Ovary (tissue), 9 donors: ENCODE data around the gene GHITM. TPM values are rescaled to one million over a fixed set of nuclear protein-coding genes. Genes with fewer than 3 reads are reported as not detected.
"Not testable (repeated sequence)": the region's sequence is repeated elsewhere in the genome, so short reads cannot be mapped to it uniquely, and the experiment has no call there.

Source experiments
- DNase-seq, 5 donors: peaks; one replicate each; pipeline ENCODE4 v3.0.0-alpha.2; 2019 to 2020
- H3K27ac ChIP-seq, 2 donors: fragments of 200-600 bp; one replicate each; pipeline versions ENCODE4 v1.5.1 to v1.8.0; 2019 to 2022
- H3K27me3 ChIP-seq: fragments of 200-600 bp; one replicate; pipeline ENCODE4 v1.8.0; 2022
- H3K36me3 ChIP-seq: fragments of 200-600 bp; sonication (generic); one replicate; pipeline ENCODE4 v1.5.1; 2019
- H3K4me1 ChIP-seq: one replicate; pipeline ENCODE4 v1.8.1; 2013; ENCODE audit warnings: mild to moderate bottlenecking, moderate library complexity; ENCODE audit not compliant: insufficient read depth
- H3K4me3 ChIP-seq: fragments of 200-600 bp; sonication (generic); one replicate; pipeline ENCODE4 v1.5.1; 2017
- H3K9me3 ChIP-seq, 2 donors: fragments of 200-600 bp in 1 of 2; sonication (generic) in 1 of 2; one replicate each; pipeline versions ENCODE4 v1.5.1 to v1.8.1; 2013 to 2019; ENCODE audit warnings: mild to moderate bottlenecking in 1 of 2, moderate library complexity in 1 of 2
- CTCF ChIP-seq, 3 donors: fragments of 450-650 bp in 2 of 3; fragments of 200-600 bp in 1 of 3; IDR thresholded peaks; one replicate each; pipeline versions ENCODE4 v1.5.1 to v1.8.0; 2016 to 2022; ENCODE audit warnings: antibody characterized with exemption in 3 of 3, mild to moderate bottlenecking in 1 of 3
- EP300 ChIP-seq: sonication (generic); formaldehyde crosslinking; IDR thresholded peaks from one replicate; pipeline ENCODE4 v1.6.1; 2017; ENCODE audit warnings: antibody characterized with exemption
- POLR2A ChIP-seq: fragments of 450-650 bp; IDR thresholded peaks from one replicate; pipeline ENCODE4 v1.6.1; 2017; ENCODE audit warnings: antibody characterized with exemption, mild to moderate bottlenecking, moderate library complexity
- WGBS, 3 donors: extraction: QIAGEN DNeasy Blood & Tissue Kit in 1 of 3; methylation state at CpG; one replicate each; pipeline versions ENCODE4 v1.1.5 to v1.1.7; 2013 to 2017; 5-methylcytosine and 5-hydroxymethylcytosine counted together
- intact Hi-C, 4 donors: fragments of 100-400 bp; cut with DNase I; formaldehyde crosslinking; loops; one replicate each; pipeline versions ENCODE4 v1.11.0 to v1.15.1; 2022 to 2023
- polyA plus RNA-seq, 2 donors: library from polyadenylated mRNA; stranded (reverse); fragments of 200-250 nt in 1 of 2; fragments of 350-450 nt in 1 of 2; fragmentation: Illumina TruSeq in 1 of 2; extraction: RNeasy Lipid Tissue Mini Kit (QIAGEN cat#74804) in 1 of 2; gene quantifications; one replicate each; pipeline ENCODE4 v1.2.3, GENCODE V29; 2013 to 2014
- total RNA-seq, 7 donors: library from RNA; depleted of rRNA in 2 of 7; stranded (reverse); fragments of >200 nt in 2 of 7; fragmentation: NEBNext Ultra II Directional in 3 of 7; extraction: Animal tissue kit (Norgen Biotek cat#: 25700) in 3 of 7; gene quantifications; one replicate each; pipeline versions ENCODE4 v1.1.0 to v1.2.4, GENCODE V29; 2016 to 2023
- donor health status: DM: no; HTN: no; CAD: no; lungs with moderate emphysema.
- donor health status: DM: no; HTN: no; CAD: no.
- donor health status: Bipolar disorder and iron deficiency.
- donor health status: DM: yes; HTN: yes; CAD: no.
- donor health status: DM: no; HTN: no; CAD: no.
- donor health status: DM: yes; HTN: yes; CAD: no.

The GHITM gene
- total and polyA plus RNA-seq, 9 donors: 82.5 to 190 (median 100) TPM

- no peak for DNase-seq
- no peaks in the 10 kb centered on the region for H3K36me3 ChIP-seq
- TF ChIP-seq EP300 (no peak), POLR2A (no peak), CTCF (IDR thresholded peaks at IDR 0.05) (no peak)
- no peaks in the 10 kb centered on the region for H3K27me3 ChIP-seq
- no peaks in the 10 kb centered on the region for H3K4me1 ChIP-seq
- no peak overlapping the region for H3K27ac ChIP-seq
- no peak overlapping the region for H3K4me3 ChIP-seq
- intact Hi-C loops: no loop called here
- 71 to 75% (median 73%) methylated on average over 8 of the region's 8 CpGs for WGBS, 3 donors
- H3K9me3 ChIP-seq: no peaks in the 10 kb centered on the region
These were observed 38.3 kb downstream of the GHITM start for GRCh38 chr10:84177541-84178141.

GRCh38 chr10:84178160-84178609 is 38.9 kb downstream of the GHITM start:
- Histone ChIP-seq H3K9me3 (no peaks in the 10 kb centered on the region), H3K36me3 (no peaks in the 10 kb centered on the region), H3K4me1 (no peaks in the 10 kb centered on the region), H3K4me3 (no peak overlapping the region), H3K27me3 (no peaks in the 10 kb centered on the region), H3K27ac (no peak overlapping the region)
- intact Hi-C loops: no loop called here
- TF ChIP-seq POLR2A: no peak
- no peak for TF ChIP-seq CTCF (IDR thresholded peaks at IDR 0.05)
- no peak for TF ChIP-seq EP300
- no peak for DNase-seq
- 92 to 96% (median 94%) methylated on average over 3 of the region's 3 CpGs for WGBS, 3 donors

DNA sequence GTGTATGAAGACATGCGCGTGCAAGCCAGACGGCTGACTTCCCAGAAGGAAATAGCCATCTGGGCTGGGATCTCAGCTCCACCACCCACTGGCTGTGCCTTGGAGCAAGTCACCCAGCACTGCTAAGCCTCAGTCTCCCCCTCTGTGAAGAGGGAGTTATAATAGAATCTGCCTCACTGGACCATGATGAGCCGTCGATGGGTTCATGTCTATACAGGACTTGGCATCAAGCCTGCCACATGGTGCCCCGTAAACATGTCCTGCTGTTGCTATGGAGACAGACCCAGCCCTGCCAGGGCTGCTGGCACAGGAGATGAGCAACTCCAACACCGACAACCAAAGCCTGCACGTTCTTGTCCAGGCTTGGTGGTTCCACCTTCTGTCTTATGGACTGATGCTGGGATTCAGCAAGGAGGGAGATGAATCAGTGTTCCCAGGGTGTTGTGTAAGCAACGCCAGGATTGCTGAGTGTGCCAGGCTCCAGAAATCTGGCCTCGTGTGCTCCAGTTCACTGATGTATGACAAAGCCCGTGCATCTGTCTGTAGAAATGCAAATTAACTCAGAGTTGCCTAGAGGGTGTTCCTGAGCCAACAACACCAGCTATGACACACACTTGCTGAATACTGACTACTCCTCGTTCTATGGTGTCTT is 39.9 kb downstream of the GHITM start:
- Histone ChIP-seq H3K9me3 (no peaks in the 10 kb centered on the region), H3K36me3 (no peaks in the 10 kb centered on the region), H3K27ac (no peak overlapping the region), H3K4me3 (no peak overlapping the region), H3K4me1 (no peaks in the 10 kb centered on the region), H3K27me3 (no peaks in the 10 kb centered on the region)
- no peak for DNase-seq
- 64 to 67% (median 64%) methylated on average over 12 of the region's 12 CpGs for WGBS, 3 donors
- intact Hi-C loops: no loop called here
- TF ChIP-seq CTCF (IDR thresholded peaks at IDR 0.05): no peak
- no peak for TF ChIP-seq EP300
- TF ChIP-seq POLR2A: no peak

- H3K4me3 ChIP-seq, H3K4me1 ChIP-seq, H3K9me3 ChIP-seq, H3K27me3 ChIP-seq, DNase-seq, intact Hi-C loops, H3K27ac ChIP-seq, H3K36me3 ChIP-seq: not testable (repeated sequence)
- 88 to 95% (median 95%) methylated on average over 17 to 20 of the region's 22 CpGs for WGBS, 3 donors
These were observed 41.1 kb downstream of the GHITM start for GRCh38 chr10:84180386-84180785.

DNA sequence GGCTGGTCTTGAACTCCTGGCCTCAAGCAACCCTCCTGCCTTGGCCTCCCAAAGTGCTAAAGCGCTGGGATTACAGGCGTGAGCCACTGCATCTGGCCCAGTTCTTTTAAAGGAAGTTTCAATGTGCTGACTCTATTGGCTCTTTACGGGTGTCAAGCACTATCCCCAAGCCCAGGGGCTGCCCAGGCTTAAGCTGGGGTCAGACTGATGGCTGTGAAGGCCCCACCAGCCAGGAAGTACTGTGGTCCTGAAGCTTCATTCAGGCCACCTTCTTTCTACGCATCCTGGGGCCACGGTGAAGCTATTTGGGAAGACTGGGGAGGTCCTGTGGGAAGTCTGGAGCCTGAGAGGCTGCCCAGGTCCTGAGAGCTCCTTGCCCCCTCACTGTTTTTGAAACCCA is 42.3 kb downstream of the GHITM start:
- TF ChIP-seq POLR2A (no peak), CTCF (IDR thresholded peaks at IDR 0.05) (no peak), EP300 (no peak)
- Histone ChIP-seq H3K36me3 (no peaks in the 10 kb centered on the region), H3K27me3 (no peaks in the 10 kb centered on the region), H3K4me1 (no peaks in the 10 kb centered on the region), H3K4me3 (no peak overlapping the region), H3K27ac (no peak overlapping the region), H3K9me3 (no peaks in the 10 kb centered on the region)
- 85 to 93% (median 92%) methylated on average over 5 of the region's 5 CpGs for WGBS, 3 donors
- intact Hi-C loops: no loop called here
- no peak for DNase-seq
